HG02798 (cell line): ENCODE results near the gene SLX1A.
"Not testable (repeated sequence)": the region's sequence is repeated elsewhere in the genome, so short reads cannot be mapped to it uniquely, and the experiment has no call there.

ENCODE experiments used
- ATAC-seq: cut with Tn5 transposase; IDR thresholded peaks from one replicate; pipeline ENCODE4 v1.9.1; 2021; ENCODE audit warnings: mild to moderate bottlenecking; ENCODE audit not compliant: unreplicated experiment, poor library complexity

SLX1A gene

GRCh38 chr16:30207063-30207704, 13.5 kb downstream of the SLX1A start:
- ATAC-seq = not testable (repeated sequence)

GRCh38 chr16:30209032-30209431, 15.4 kb downstream of the SLX1A start:
- not testable (repeated sequence) for ATAC-seq

GRCh38 chr16:30211414-30211813, 17.7 kb downstream of the SLX1A start:
- ATAC-seq = not testable (repeated sequence)

GRCh38 chr16:30217082-30217481, 23.4 kb downstream of the SLX1A start:
- not testable (repeated sequence) for ATAC-seq
